Fibroblast of lung (primary cell): ENCODE data around the gene RNASE7. TPM values are rescaled to one million over a fixed set of nuclear protein-coding genes. Genes with fewer than 3 reads are reported as not detected.

Experiments used
- DNase-seq, 2 donors: peaks; one replicate each; pipeline versions ENCODE4 v3.0.0 to v3.0.0-alpha.2; 2010; ENCODE audit warnings: low read depth in 2 of 2
- H2AFZ ChIP-seq: 2 replicates; pipeline ENCODE4 v1.5.1; 2012; ENCODE audit warnings: low read length, control low read depth, inconsistent platforms
- H3K27ac ChIP-seq: 2 replicates; pipeline ENCODE4 v1.5.1; 2011; ENCODE audit warnings: low read length, control low read depth; ENCODE audit not compliant: insufficient read depth
- H3K27me3 ChIP-seq: 2 replicates; pipeline ENCODE4 v1.5.1; 2011; ENCODE audit warnings: mild to moderate bottlenecking, low read length; ENCODE audit not compliant: control insufficient read depth, insufficient read depth
- H3K36me3 ChIP-seq: 2 replicates; pipeline ENCODE4 v1.5.1; 2011; ENCODE audit warnings: low read length; ENCODE audit not compliant: control insufficient read depth, insufficient read depth
- H3K4me1 ChIP-seq: 2 replicates; pipeline ENCODE4 v1.5.1; 2011; ENCODE audit warnings: low read length; ENCODE audit not compliant: control insufficient read depth, insufficient read depth; ENCODE audit errors: extremely low read depth
- H3K4me2 ChIP-seq: 2 replicates; pipeline ENCODE4 v1.5.1; 2011; ENCODE audit warnings: low read length, control low read depth; ENCODE audit not compliant: insufficient read depth; ENCODE audit errors: extremely low read depth
- H3K4me3 ChIP-seq, 4 experiments: fragments of 200-600 bp in 1 of 4; sonication (generic) in 1 of 4; replicated peaks in 1 of 4; 2 replicates each; pipeline ENCODE4 v1.5.1; 2011 to 2016; ENCODE audit warnings: low read length in 4 of 4, low read depth in 3 of 4, mild to moderate bottlenecking in 3 of 4, control low read depth in 2 of 4, inconsistent platforms in 1 of 4, mixed read lengths in 1 of 4; ENCODE audit not compliant: insufficient read depth in 1 of 4; ENCODE audit errors: control extremely low read depth in 1 of 4
- H3K79me2 ChIP-seq: 2 replicates; pipeline ENCODE4 v1.5.1; 2012; ENCODE audit warnings: mild to moderate bottlenecking, low read length, inconsistent platforms; ENCODE audit not compliant: control insufficient read depth, insufficient read depth
- H3K9ac ChIP-seq: 2 replicates; pipeline ENCODE4 v1.5.1; 2011; ENCODE audit warnings: mild to moderate bottlenecking, low read length, control low read depth; ENCODE audit not compliant: insufficient read depth
- H3K9me3 ChIP-seq: 2 replicates; pipeline ENCODE4 v1.5.1; 2012; ENCODE audit warnings: low read depth, low read length; ENCODE audit not compliant: control insufficient read depth, insufficient read depth
- H4K20me1 ChIP-seq: 2 replicates; pipeline ENCODE4 v1.5.1; 2011; ENCODE audit warnings: low read length; ENCODE audit not compliant: control insufficient read depth, insufficient read depth; ENCODE audit errors: extremely low read depth
- EZH2 ChIP-seq: IDR thresholded peaks from 2 replicates; pipeline ENCODE4 v1.5.1; 2012; ENCODE audit warnings: low read length, control low read depth, mild to moderate bottlenecking; ENCODE audit errors: missing control alignments
- polyA minus RNA-seq: library from RNA; depleted of rRNA, polyadenylated mRNA; stranded (reverse); fragments of >200 nt; gene quantifications from 2 replicates; pipeline ENCODE4 v1.2.3, GENCODE V29; 2011; ENCODE audit warnings: low replicate concordance
- polyA plus RNA-seq, 2 donors: library from polyadenylated mRNA; depleted of rRNA in 1 of 2; stranded (reverse) in 1 of 2; unstranded in 1 of 2; fragments of >200 nt; gene quantifications; 2 replicates each; pipeline ENCODE4 v1.2.1, GENCODE V29; 2011 to 2012; ENCODE audit warnings: missing spikeins in 1 of 2
- total RNA-seq: library from RNA; depleted of rRNA; stranded (reverse); fragments of >200 nt; gene quantifications from 2 replicates; pipeline ENCODE4 v1.2.1, GENCODE V29; 2014
- TF ChIP-seq, protein P1 (sequence below), 2 donors: IDR thresholded peaks in 1 of 2; conservative IDR thresholded peaks in 1 of 2; 1 replicate in 1 of 2; 2 replicates in 1 of 2; pipeline ENCODE4 v1.5.1; 2011 to 2012; ENCODE audit warnings: low read length in 2 of 2, control low read depth in 1 of 2, inconsistent platforms in 1 of 2, low read depth in 1 of 2, mild to moderate bottlenecking in 1 of 2

The RNASE7 gene, protein sequence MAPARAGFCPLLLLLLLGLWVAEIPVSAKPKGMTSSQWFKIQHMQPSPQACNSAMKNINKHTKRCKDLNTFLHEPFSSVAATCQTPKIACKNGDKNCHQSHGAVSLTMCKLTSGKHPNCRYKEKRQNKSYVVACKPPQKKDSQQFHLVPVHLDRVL
- total RNA-seq (not detected in 2 replicates), polyA plus RNA-seq (not detected in 2 replicates), polyA minus RNA-seq (not detected in 2 replicates)
- polyA plus RNA-seq (2012), result not detected in 2 replicates

DNA sequence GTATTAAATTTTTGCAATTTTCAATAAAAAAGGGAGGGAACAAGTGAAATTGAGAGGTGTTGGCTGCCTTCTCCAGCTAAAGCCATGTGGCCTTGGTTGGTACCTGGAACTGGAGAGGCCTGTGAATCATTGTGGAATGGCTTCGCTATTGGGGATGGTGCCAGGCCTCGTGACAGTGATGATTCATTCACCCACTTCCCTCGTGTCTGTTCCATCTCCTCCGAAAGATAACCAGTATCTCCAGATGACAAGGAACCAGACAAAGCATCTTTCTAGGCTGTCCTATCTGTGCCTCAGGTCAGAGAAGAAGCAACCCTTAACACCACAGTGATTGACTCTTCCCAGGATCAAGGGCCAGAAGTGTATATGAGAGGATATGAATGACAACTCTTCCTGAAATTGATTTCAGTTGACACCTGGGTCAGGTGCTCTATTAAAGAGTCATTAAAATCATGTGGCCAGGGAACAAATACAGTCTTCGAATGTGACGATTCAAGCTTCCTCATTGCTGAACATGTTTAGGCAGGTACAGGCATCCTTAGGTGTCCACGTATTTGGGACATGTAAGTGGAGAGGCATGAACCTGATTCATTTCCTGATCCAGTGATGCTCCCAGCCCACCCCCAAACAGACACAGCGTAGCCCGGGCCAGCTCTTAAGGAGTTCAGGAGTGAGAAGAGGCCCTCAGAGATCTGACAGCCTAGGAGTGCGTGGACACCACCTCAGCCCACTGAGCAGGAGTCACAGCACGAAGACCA lies at the start of gene RNASE7:
TSS of gene RNASE7 (plus strand) at position 687 of the 758 bp plus-strand sequence. CDS start 631 bp downstream, outside the sequence.
- TF ChIP-seq EZH2, result no peak
- TF ChIP-seq, protein P1, sequence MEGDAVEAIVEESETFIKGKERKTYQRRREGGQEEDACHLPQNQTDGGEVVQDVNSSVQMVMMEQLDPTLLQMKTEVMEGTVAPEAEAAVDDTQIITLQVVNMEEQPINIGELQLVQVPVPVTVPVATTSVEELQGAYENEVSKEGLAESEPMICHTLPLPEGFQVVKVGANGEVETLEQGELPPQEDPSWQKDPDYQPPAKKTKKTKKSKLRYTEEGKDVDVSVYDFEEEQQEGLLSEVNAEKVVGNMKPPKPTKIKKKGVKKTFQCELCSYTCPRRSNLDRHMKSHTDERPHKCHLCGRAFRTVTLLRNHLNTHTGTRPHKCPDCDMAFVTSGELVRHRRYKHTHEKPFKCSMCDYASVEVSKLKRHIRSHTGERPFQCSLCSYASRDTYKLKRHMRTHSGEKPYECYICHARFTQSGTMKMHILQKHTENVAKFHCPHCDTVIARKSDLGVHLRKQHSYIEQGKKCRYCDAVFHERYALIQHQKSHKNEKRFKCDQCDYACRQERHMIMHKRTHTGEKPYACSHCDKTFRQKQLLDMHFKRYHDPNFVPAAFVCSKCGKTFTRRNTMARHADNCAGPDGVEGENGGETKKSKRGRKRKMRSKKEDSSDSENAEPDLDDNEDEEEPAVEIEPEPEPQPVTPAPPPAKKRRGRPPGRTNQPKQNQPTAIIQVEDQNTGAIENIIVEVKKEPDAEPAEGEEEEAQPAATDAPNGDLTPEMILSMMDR (conservative IDR thresholded peaks at IDR 0.05 in 1 of 2, IDR thresholded peaks at IDR 0.05 in 1 of 2; ENCODE audit: low read depth in 1 of 2, low read length in 2 of 2), result no peak
- Histone ChIP-seq H3K36me3 (no peaks in the 10 kb centered on the region), H3K4me3 (no peak within 1 kb of the TSS), H3K27ac (no peak within 1 kb of the TSS), H3K9me3 (no peaks in the 10 kb centered on the region), H3K4me2 (no peak within 1 kb of the TSS), H4K20me1 (no peaks in the 10 kb centered on the region), H2AFZ (no peak within 1 kb of the TSS), H3K27me3 (peaks cover 13% of the 10 kb centered on the region), H3K79me2 (no peaks in the 10 kb centered on the region), H3K4me1 (no peaks in the 10 kb centered on the region), H3K9ac (no peak within 1 kb of the TSS)
- DNase-seq, result peak in 1 of 2 donors; percentile 57

DNA sequence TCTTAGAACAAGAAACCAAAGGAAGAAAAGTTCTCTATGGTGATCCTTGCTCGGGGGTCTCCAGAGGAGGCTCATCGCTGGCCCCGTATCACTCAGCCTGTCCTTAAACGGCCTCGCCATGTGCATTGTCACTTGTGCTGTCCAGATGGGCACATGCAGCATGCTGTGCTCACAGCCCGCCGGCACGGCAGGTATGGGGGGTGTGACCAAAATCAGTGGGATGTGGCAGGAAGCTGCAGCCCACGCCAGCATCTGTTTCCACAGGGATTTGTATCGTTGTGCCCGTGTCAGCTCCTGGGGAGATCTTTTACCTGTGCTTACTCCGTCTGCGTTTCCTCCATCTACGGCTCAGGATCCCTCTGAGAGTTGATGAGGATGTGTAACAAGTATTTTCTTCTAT lies 45.6 kb upstream of the RNASE7 start:
- H3K4me3 ChIP-seq, result no peak overlapping the region
- DNase-seq, result no peak
- no peak overlapping the region for H3K9ac ChIP-seq
- H4K20me1 ChIP-seq, result no peaks in the 10 kb centered on the region
- H3K4me1 ChIP-seq, result no peaks in the 10 kb centered on the region
- no peak overlapping the region for H3K4me2 ChIP-seq
- H3K36me3 ChIP-seq, result peaks cover 11% of the 10 kb centered on the region
- peaks cover 6% of the 10 kb centered on the region for H3K79me2 ChIP-seq
- H2AFZ ChIP-seq, result no peak overlapping the region
- H3K9me3 ChIP-seq, result no peaks in the 10 kb centered on the region
- no peak overlapping the region for H3K27ac ChIP-seq
- TF ChIP-seq EZH2, result no peak
- TF ChIP-seq, protein P1 (conservative IDR thresholded peaks at IDR 0.05 in 1 of 2, IDR thresholded peaks at IDR 0.05 in 1 of 2; ENCODE audit: low read depth in 1 of 2, low read length in 2 of 2), result no peak
- H3K27me3 ChIP-seq, result no peaks in the 10 kb centered on the region

DNA sequence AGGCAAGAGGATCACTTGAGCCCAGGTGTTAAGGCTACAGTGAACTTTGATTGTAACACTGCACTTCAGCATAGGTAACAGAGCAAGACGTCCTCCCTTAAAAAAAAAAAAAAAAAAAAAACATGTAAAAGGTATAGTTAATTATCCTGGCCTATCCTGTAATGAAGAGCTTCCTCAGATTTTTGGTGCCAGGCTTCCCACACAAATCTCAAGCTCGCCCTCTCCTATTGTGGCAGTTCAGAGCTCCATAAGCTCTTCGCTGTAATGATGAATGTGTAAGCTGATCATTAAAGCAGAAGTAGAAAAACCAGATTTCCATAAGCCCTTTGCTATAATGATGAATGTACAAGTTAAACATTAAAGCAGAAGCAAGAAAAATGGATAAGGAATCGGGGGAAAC lies 45.0 kb upstream of the RNASE7 start:
- H4K20me1 ChIP-seq, result no peaks in the 10 kb centered on the region
- peaks cover 11% of the 10 kb centered on the region for H3K36me3 ChIP-seq
- H3K27me3 ChIP-seq, result no peaks in the 10 kb centered on the region
- H3K4me1 ChIP-seq, result no peaks in the 10 kb centered on the region
- no peak overlapping the region for H3K4me3 ChIP-seq
- peaks cover 2% of the 10 kb centered on the region for H3K79me2 ChIP-seq
- TF ChIP-seq EZH2, result no peak
- TF ChIP-seq, protein P1 (conservative IDR thresholded peaks at IDR 0.05 in 1 of 2, IDR thresholded peaks at IDR 0.05 in 1 of 2; ENCODE audit: low read depth in 1 of 2, low read length in 2 of 2), result no peak
- no peak for DNase-seq
- no peak overlapping the region for H2AFZ ChIP-seq
- no peak overlapping the region for H3K27ac ChIP-seq
- no peaks in the 10 kb centered on the region for H3K9me3 ChIP-seq
- H3K4me2 ChIP-seq, result no peak overlapping the region
- no peak overlapping the region for H3K9ac ChIP-seq
